ENCODE measurements around the gene ELF3. TPM values are rescaled to one million over a fixed set of nuclear protein-coding genes. Genes with fewer than 3 reads are reported as not detected.

The ELF3 gene
- total and polyA plus RNA-seq, 10 of the 15 experiments (the other 5 are each of a cell fraction or from before 2014, with no cell fraction given), result 0.07 to 14.3 (median 0.58) TPM; not detected in 1

DNA sequence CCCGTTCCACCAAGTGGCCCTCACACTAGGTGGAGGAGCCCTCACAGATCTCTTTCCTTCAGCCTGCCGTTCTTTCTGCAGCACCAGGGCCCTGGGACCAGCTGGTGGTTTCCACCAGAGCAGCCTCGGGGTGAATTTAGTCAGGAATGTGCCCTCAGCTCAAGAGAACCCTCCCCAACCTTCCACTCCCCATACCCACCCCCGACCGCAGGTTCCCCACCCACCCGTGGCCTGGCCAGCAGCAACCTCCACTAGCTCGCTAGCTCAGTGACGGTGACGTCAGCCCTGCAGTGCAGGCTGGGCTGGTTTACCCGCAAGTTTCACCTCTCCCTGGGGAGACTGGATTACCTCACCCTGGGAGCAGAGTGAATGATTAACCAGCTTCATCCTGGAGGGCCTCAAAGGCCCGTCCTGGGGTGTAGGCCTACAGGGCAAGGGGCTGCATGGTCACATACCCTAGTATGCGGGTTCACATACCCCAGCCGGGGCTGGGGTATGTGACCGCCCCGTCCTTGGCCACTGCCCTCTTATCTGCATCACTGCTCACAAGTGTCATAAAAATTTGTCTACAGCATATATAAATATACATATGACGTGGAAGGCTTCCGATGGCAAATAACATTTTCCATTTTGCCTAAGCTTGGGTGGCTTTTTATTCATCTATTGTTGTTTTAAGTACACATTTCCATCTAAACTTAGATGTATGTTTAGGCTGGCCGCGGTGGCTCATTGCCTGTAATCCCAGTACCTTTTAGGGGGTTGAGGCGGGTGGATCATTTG is 24.5 kb downstream of the ELF3 start:
- no peaks in the 10 kb centered on the region for H3K27me3 ChIP-seq (replicated peaks in 1 of 2; ENCODE audit: control insufficient read depth in 2 of 2, insufficient read depth in 2 of 2, low read length in 1 of 2)
- ATAC-seq, result peak; percentile 89
- TF ChIP-seq EP300 (IDR thresholded peaks at IDR 0.05; ENCODE audit: borderline replicate concordance in 1 of 2, control insufficient read depth in 1 of 2, low read depth in 2 of 2, low read length in 2 of 2) (0 out of 4 replicates have a peak, but pooled peaks of 1 of the 2 experiments have one; percentile 41), GATAD2B (conservative IDR thresholded peaks at IDR 0.05; ENCODE audit: low read depth) (peak; percentile 47; the same call in 1 of the 2 replicates), IKZF2 (IDR thresholded peaks at IDR 0.05) (peak; percentile 66 to 74; a peak in 2 of 4 replicates), IKZF1 (conservative IDR thresholded peaks at IDR 0.05) (peak; percentile 91), MYB (IDR thresholded peaks at IDR 0.05; ENCODE audit: borderline replicate concordance, low read depth, low read length) (no peak), RB1 (IDR thresholded peaks at IDR 0.05; ENCODE audit: borderline replicate concordance) (no peak), NR2F1 (conservative IDR thresholded peaks at IDR 0.05) (peak; percentile 25; the same call in 1 of the 2 replicates), JUND (IDR thresholded peaks at IDR 0.05; ENCODE audit: low read depth, low read length) (0 out of 2 replicates have a peak, but pooled peaks have one; percentile 36), YY1 (IDR thresholded peaks at IDR 0.05; ENCODE audit: low read depth, low read length) (no peak), ATF7 (IDR thresholded peaks at IDR 0.05; ENCODE audit: low read depth) (peak; percentile 96), BCL11A (IDR thresholded peaks at IDR 0.05; ENCODE audit: low read depth, low read length) (peak; percentile 36; the same call in 1 of the 2 replicates), DPF2 (IDR thresholded peaks at IDR 0.05) (peak; percentile 80), CHD1 (IDR thresholded peaks at IDR 0.05; ENCODE audit: low read depth, low read length) (no peak), MEF2B (IDR thresholded peaks at IDR 0.05; ENCODE audit: partially characterized antibody, poor library complexity, severe bottlenecking) (peak; percentile 87)
- H4K20me1 ChIP-seq (ENCODE audit: control insufficient read depth, insufficient read depth), result no peaks in the 10 kb centered on the region
- CTCF ChIA-PET, result interaction anchor here (0.6 to 1.4 kb wide), 3 partner anchors 26 to 38 kb away, joined by 3 to 5 read pairs (median 3); no protein-coding TSS in a partner anchor
- BruUV-seq (replicated peaks), result no TSS peak
- POLR2A ChIA-PET, result interaction anchor here (0.7 to 1.8 kb wide), 6 partner anchors 10 to 628 kb away, joined by 3 to 12 read pairs (median 4); partner anchors contain the start of genes ELF3 and PTPN7
- in situ Hi-C loops (cut with MboI), result no loop called here
- FAIRE-seq, result no peak
- intact Hi-C loops (cut with micrococcal nuclease; ENCODE audit: unreplicated experiment), result no loop called here
- H3K4me2 ChIP-seq (ENCODE audit: control insufficient read depth, insufficient read depth), result no peak overlapping the region
- no peaks in the 10 kb centered on the region for H3K36me3 ChIP-seq (ENCODE audit: control insufficient read depth in 2 of 2, insufficient read depth in 2 of 2, low read length in 1 of 2)
- RAD21 ChIA-PET (ENCODE audit: unreplicated experiment), result interaction anchor here (0.8 to 1.6 kb wide), 5 partner anchors 9 to 78 kb away, joined by 3 to 14 read pairs (median 3); partner anchors contain the start of gene ELF3
- H3K4me1 ChIP-seq (ENCODE audit: control insufficient read depth, insufficient read depth, low read length), result peaks cover 13% of the 10 kb centered on the region
- H2AFZ ChIP-seq (ENCODE audit: control insufficient read depth, low read depth, low read length), result no peak overlapping the region
- H3K9ac ChIP-seq (ENCODE audit: control insufficient read depth, insufficient read depth, low read length), result no peak overlapping the region
- WGBS (ENCODE audit: insufficient coverage, insufficient replicate concordance, low lambda C conversion rate, missing lambda C conversion rate), result 20% methylated on average over 20 of the region's 20 CpGs
- H3K9me3 ChIP-seq (replicated peaks; ENCODE audit: control insufficient read depth, insufficient read depth, low read length), result no peaks in the 10 kb centered on the region; the same call in 2 of the 3 replicates
- peak; percentile 35 for DNase-seq (ENCODE audit: low read depth, low spot score)
- no peak overlapping the region for H3K4me3 ChIP-seq
- SMC1A ChIA-PET (ENCODE audit: uncharacterized antibody, unreplicated experiment), result interaction anchor here (0.8 to 2.4 kb wide), 7 partner anchors 21 to 120 kb away, joined by 3 to 12 read pairs (median 4); partner anchors contain the start of gene ELF3
- H3K27ac ChIP-seq (ENCODE audit: control insufficient read depth, insufficient read depth), result no peak overlapping the region
- H3K79me2 ChIP-seq (ENCODE audit: control insufficient read depth, insufficient read depth, low read length), result no peaks in the 10 kb centered on the region
